Measurements from ENCODE around the gene GAN.

Gene GAN

DNA sequence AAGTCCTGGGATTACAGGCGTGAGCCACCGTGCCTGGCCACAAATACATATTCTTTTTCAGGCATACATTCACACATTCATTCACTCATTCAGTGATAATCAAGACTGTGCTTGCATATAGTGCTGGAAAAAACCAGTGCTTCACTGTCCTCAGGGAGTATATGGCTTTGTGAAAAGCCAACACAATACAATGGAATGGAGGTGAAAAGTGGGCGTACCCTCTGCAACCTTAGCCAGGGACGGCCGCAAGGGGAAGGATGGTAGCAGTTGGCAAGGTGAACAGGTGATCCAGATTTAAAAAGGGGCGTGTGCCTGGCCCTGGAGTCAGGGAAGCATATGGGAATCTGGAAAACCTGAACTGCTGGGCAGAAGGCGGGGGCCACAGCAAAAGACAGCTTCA lies 18.1 kb upstream of the GAN start:
- H3K27me3 ChIP-seq (replicated peaks; ENCODE audit: control insufficient read depth, insufficient read depth, low read length, poor library complexity, severe bottlenecking): no peaks in the 10 kb centered on the region

DNA sequence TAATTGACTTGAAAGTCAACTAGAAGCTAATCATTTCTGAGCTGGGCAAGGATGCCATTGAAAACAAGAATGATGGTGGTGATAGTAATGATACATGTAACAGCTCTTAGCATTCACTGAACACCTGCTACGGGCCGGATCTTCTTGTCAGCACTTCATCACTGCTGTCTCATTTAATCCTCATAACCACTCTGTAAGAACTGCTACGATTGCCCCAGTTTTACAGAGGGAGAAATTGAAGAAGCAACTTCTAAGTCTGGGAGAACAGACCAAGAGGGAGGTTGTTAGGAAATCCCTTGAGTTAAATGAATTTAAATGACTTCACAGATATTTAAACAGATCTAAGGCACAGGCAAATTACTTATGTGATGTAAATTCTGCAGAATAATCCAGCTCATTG lies 7.0 kb upstream of the GAN start:
- Histone ChIP-seq H3K4me1 (ENCODE audit: control insufficient read depth, insufficient read depth, low read length, poor library complexity, severe bottlenecking) (no peaks in the 10 kb centered on the region), H3K9me3 (ENCODE audit: control insufficient read depth, low read length) (no peaks in the 10 kb centered on the region), H3K27ac (ENCODE audit: insufficient read depth, low read length, poor library complexity, severe bottlenecking) (no peak overlapping the region), H3K27me3 (replicated peaks; ENCODE audit: control insufficient read depth, insufficient read depth, low read length, poor library complexity, severe bottlenecking) (no peaks in the 10 kb centered on the region), H3K4me3 (ENCODE audit: insufficient read depth, low read depth, low read length, poor library complexity, severe bottlenecking) (no peak overlapping the region), H3K36me3 (ENCODE audit: control insufficient read depth, insufficient read depth, low read length) (no peaks in the 10 kb centered on the region)
- DNase-seq: no peak

More for the DNA sequence above, 18.1 kb upstream of the GAN start:
- Histone ChIP-seq H3K4me1 (ENCODE audit: control insufficient read depth, insufficient read depth, low read length, poor library complexity, severe bottlenecking) (no peaks in the 10 kb centered on the region), H3K4me3 (ENCODE audit: insufficient read depth, low read depth, low read length, poor library complexity, severe bottlenecking) (no peak overlapping the region), H3K36me3 (ENCODE audit: control insufficient read depth, insufficient read depth, low read length) (no peaks in the 10 kb centered on the region), H3K27ac (ENCODE audit: insufficient read depth, low read length, poor library complexity, severe bottlenecking) (no peak overlapping the region), H3K9me3 (ENCODE audit: control insufficient read depth, low read length) (no peaks in the 10 kb centered on the region)
- DNase-seq: no peak

GRCh38 chr16:81310045-81310644 lies 4.6 kb upstream of the GAN start:
- H3K4me1 ChIP-seq (ENCODE audit: control insufficient read depth, insufficient read depth, low read length, poor library complexity, severe bottlenecking): peaks cover 13% of the 10 kb centered on the region
- H3K36me3 ChIP-seq (ENCODE audit: control insufficient read depth, insufficient read depth, low read length): no peaks in the 10 kb centered on the region
- H3K27ac ChIP-seq (ENCODE audit: insufficient read depth, low read length, poor library complexity, severe bottlenecking): no peak overlapping the region
- H3K4me3 ChIP-seq (ENCODE audit: insufficient read depth, low read depth, low read length, poor library complexity, severe bottlenecking): no peak overlapping the region
- H3K27me3 ChIP-seq (replicated peaks; ENCODE audit: control insufficient read depth, insufficient read depth, low read length, poor library complexity, severe bottlenecking): no peaks in the 10 kb centered on the region
- H3K9me3 ChIP-seq (ENCODE audit: control insufficient read depth, low read length): no peaks in the 10 kb centered on the region
- DNase-seq: no peak

- Histone ChIP-seq H3K9me3 (ENCODE audit: control insufficient read depth, low read length) (no peaks in the 10 kb centered on the region), H3K4me1 (ENCODE audit: control insufficient read depth, insufficient read depth, low read length, poor library complexity, severe bottlenecking) (peaks cover 17% of the 10 kb centered on the region), H3K27ac (ENCODE audit: insufficient read depth, low read length, poor library complexity, severe bottlenecking) (no peak overlapping the region), H3K27me3 (replicated peaks; ENCODE audit: control insufficient read depth, insufficient read depth, low read length, poor library complexity, severe bottlenecking) (no peaks in the 10 kb centered on the region), H3K36me3 (ENCODE audit: control insufficient read depth, insufficient read depth, low read length) (no peaks in the 10 kb centered on the region), H3K4me3 (ENCODE audit: insufficient read depth, low read depth, low read length, poor library complexity, severe bottlenecking) (no peak overlapping the region)
- DNase-seq: no peak
These were observed 3.0 kb upstream of the GAN start for GRCh38 chr16:81311762-81312161.

- Histone ChIP-seq H3K27ac (ENCODE audit: insufficient read depth, low read length, poor library complexity, severe bottlenecking) (peak overlapping the region; percentile 59), H3K27me3 (replicated peaks; ENCODE audit: control insufficient read depth, insufficient read depth, low read length, poor library complexity, severe bottlenecking) (no peaks in the 10 kb centered on the region), H3K36me3 (ENCODE audit: control insufficient read depth, insufficient read depth, low read length) (no peaks in the 10 kb centered on the region), H3K4me3 (ENCODE audit: insufficient read depth, low read depth, low read length, poor library complexity, severe bottlenecking) (peak overlapping the region; percentile 68), H3K9me3 (ENCODE audit: control insufficient read depth, low read length) (no peaks in the 10 kb centered on the region), H3K4me1 (ENCODE audit: control insufficient read depth, insufficient read depth, low read length, poor library complexity, severe bottlenecking) (peaks cover 17% of the 10 kb centered on the region)
- DNase-seq: no peak
These were observed 810 bp upstream of the GAN start for GRCh38 chr16:81313701-81314602.

DNA sequence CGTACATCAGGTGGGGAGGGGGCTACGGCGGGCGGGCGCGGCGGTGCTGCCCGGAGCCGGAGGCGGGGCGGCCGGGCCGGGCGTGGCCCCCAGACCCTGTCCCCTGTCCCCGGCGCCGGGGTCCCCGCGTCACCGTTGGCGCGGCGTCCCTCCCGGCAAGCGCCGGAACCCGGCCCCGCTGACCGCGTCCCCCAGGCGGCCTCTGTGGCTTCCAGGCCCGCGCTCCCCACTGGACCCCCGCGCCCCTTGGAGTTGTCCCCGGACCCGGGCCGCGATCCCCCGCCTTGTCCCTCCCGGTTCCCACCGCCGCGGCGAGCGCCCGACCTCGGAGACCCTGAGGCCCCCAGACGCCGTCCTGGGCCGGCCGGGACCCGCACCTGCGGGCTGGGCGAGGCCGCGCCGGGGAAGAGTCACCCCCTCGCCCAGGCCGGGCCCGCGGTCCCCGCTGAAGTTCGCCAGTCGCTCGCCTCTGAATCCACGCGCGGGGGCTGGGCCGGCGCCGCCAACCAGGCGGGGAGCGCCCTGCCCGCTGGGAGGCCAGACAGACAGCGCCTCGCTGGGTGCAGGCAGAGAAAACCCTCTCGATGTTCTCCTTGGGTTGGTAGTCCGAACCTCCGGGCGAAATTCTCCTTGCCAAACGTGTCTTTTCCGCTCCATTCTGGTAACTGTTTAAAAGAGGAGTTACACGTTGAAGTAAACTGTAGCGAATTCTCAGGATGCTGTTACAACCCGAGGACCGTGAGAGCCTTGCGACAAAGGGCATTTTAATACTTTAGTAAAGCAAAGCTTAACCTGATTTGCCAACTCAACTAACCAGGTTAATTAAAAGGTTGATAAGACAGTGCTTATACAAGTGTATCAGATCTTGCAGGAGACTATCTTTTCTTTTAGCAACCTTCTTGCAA lies 761 bp downstream of the GAN start:
- Histone ChIP-seq H3K27ac (ENCODE audit: insufficient read depth, low read length, poor library complexity, severe bottlenecking) (peak overlapping the region; percentile 59), H3K27me3 (replicated peaks; ENCODE audit: control insufficient read depth, insufficient read depth, low read length, poor library complexity, severe bottlenecking) (no peaks in the 10 kb centered on the region), H3K4me1 (ENCODE audit: control insufficient read depth, insufficient read depth, low read length, poor library complexity, severe bottlenecking) (peaks cover 17% of the 10 kb centered on the region), H3K36me3 (ENCODE audit: control insufficient read depth, insufficient read depth, low read length) (no peaks in the 10 kb centered on the region), H3K4me3 (ENCODE audit: insufficient read depth, low read depth, low read length, poor library complexity, severe bottlenecking) (peak overlapping the region; percentile 68), H3K9me3 (ENCODE audit: control insufficient read depth, low read length) (no peaks in the 10 kb centered on the region)
- peak; percentile 2 to 15 (median 12) for DNase-seq

GRCh38 chr16:81316176-81316496 lies 1.4 kb downstream of the GAN start:
- DNase-seq: no peak
- Histone ChIP-seq H3K27me3 (replicated peaks; ENCODE audit: control insufficient read depth, insufficient read depth, low read length, poor library complexity, severe bottlenecking) (no peaks in the 10 kb centered on the region), H3K36me3 (ENCODE audit: control insufficient read depth, insufficient read depth, low read length) (no peaks in the 10 kb centered on the region), H3K27ac (ENCODE audit: insufficient read depth, low read length, poor library complexity, severe bottlenecking) (no peak overlapping the region), H3K4me1 (ENCODE audit: control insufficient read depth, insufficient read depth, low read length, poor library complexity, severe bottlenecking) (peaks cover 17% of the 10 kb centered on the region), H3K9me3 (ENCODE audit: control insufficient read depth, low read length) (no peaks in the 10 kb centered on the region), H3K4me3 (ENCODE audit: insufficient read depth, low read depth, low read length, poor library complexity, severe bottlenecking) (peak overlapping the region; percentile 68)

DNA sequence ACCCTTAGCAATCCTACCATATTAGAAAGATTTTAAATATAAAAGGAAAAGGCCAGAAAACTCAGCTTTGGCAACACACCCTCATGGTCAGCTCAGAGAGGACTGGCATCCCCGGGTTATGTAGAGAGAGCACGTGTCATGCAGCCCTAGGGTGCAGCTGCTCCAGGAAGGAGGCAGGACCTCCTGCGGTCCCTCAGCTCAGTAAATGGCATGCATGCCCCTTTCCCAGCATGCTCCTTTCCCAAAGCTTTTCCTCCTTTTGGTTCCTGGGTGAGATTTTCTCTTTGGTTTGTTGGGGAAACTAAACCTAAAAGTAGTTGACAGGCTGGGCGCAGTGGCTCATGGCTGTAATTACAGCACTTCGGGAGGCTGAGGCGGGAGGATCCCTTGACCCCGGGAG lies 3.9 kb downstream of the GAN start:
- H3K27me3 ChIP-seq (replicated peaks; ENCODE audit: control insufficient read depth, insufficient read depth, low read length, poor library complexity, severe bottlenecking): no peaks in the 10 kb centered on the region
- no peak for DNase-seq
- H3K27ac ChIP-seq (ENCODE audit: insufficient read depth, low read length, poor library complexity, severe bottlenecking): no peak overlapping the region
- H3K36me3 ChIP-seq (ENCODE audit: control insufficient read depth, insufficient read depth, low read length): no peaks in the 10 kb centered on the region
- H3K4me1 ChIP-seq (ENCODE audit: control insufficient read depth, insufficient read depth, low read length, poor library complexity, severe bottlenecking): peaks cover 12% of the 10 kb centered on the region
- no peaks in the 10 kb centered on the region for H3K9me3 ChIP-seq (ENCODE audit: control insufficient read depth, low read length)
- H3K4me3 ChIP-seq (ENCODE audit: insufficient read depth, low read depth, low read length, poor library complexity, severe bottlenecking): no peak overlapping the region

- Histone ChIP-seq H3K27ac (ENCODE audit: insufficient read depth, low read length, poor library complexity, severe bottlenecking) (no peak overlapping the region), H3K4me3 (ENCODE audit: insufficient read depth, low read depth, low read length, poor library complexity, severe bottlenecking) (no peak overlapping the region), H3K4me1 (ENCODE audit: control insufficient read depth, insufficient read depth, low read length, poor library complexity, severe bottlenecking) (peaks cover 6% of the 10 kb centered on the region)
These were observed 4.6 kb downstream of the GAN start for GRCh38 chr16:81319221-81319912.

More at GRCh38 chr16:81319221-81319912, 4.6 kb downstream of the GAN start:
- H3K9me3 ChIP-seq (ENCODE audit: control insufficient read depth, low read length): no peaks in the 10 kb centered on the region
- H3K27me3 ChIP-seq (replicated peaks; ENCODE audit: control insufficient read depth, insufficient read depth, low read length, poor library complexity, severe bottlenecking): no peaks in the 10 kb centered on the region
- no peak for DNase-seq
- H3K36me3 ChIP-seq (ENCODE audit: control insufficient read depth, insufficient read depth, low read length): no peaks in the 10 kb centered on the region
